NCI-H510A treated with DMSO at 0.1 percent for 48 hours (cell line): Measurements from ENCODE around the gene NAGA.

Source experiments
- DNase-seq: peaks from one replicate; lab custom pipeline; 2025; lab: John Stamatoyannopoulos, UW

The NAGA gene

GRCh38 chr22:42039271-42039670, 31.3 kb downstream of the NAGA start:
- DNase-seq, result no peak

GRCh38 chr22:42035256-42035655, 35.4 kb downstream of the NAGA start:
- DNase-seq, result no peak

GRCh38 chr22:42033263-42034181, 37.1 kb downstream of the NAGA start:
- DNase-seq, result no peak

DNA sequence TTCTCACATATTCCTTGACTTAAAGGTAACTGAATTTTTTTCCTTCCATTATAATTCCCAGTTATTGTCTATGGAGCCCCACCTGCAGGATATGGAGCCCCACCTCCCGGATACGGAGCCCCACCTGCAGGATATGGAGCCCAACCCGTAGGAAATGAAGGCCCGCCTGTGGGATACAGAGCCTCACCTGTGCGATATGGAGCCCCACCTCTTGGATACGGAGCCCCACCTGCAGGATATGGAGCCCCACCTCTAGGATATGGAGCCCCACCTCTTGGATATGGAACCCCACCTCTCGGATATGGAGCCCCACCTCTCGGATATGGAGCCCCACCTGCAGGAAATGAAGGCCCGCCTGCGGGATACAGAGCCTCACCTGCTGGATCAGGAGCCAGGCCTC, 43.9 kb downstream of the NAGA start:
- no peak for DNase-seq

- DNase-seq, result no peak
Observed at GRCh38 chr22:42025421-42025820, 45.2 kb downstream of the NAGA start.

DNA sequence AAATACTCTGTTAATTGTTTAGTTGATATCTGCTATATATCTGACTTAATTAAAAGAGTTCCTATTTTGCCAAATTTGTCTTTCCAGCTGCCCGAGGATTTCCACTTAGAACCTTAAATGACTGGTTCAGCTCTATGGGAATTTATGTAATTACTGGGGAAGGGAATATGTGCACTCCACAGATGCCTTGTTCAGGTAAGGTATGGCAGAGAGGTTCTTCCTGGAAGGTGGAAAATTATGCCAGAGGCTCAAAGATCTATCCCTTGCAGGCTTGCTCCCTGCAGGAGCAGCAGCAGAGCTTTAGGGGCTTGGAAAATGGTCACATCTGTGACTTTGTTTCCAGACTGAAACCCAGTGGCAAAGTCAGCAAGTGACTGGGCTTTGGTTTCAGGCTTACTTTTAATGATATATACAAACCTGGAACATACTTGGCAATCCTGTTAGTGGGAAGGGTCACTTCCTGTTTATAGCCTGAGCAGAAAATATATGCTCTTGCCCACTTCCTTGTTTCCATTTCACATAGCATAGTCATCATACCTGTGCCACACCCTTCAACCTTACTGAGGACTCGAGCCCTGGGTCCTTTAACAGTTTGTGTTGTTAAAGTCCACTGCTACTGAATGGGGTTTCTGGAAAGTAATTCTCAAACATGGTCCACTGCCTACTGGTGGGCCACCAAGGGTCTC, 48.3 kb downstream of the NAGA start:
- no peak for DNase-seq

DNA sequence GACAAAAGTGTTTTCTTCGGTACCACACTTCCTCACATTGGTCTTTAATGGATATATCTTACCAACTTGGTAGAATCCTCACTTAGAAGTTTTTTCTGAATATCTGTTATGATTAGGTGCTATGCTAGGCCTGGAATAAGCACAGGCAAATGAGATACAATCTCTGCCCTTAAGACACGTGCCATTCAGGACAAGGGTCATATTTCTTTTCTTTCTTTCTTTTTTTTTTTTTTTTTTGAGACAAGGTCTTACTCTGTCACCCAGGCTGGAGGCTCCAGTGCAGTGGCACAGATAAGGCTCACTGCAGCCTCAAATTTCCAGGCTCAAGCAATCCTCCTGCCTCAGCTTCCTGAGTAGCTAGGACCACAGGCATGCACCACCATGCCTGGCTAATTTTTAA, 49.0 kb downstream of the NAGA start:
- DNase-seq, result no peak

DNA sequence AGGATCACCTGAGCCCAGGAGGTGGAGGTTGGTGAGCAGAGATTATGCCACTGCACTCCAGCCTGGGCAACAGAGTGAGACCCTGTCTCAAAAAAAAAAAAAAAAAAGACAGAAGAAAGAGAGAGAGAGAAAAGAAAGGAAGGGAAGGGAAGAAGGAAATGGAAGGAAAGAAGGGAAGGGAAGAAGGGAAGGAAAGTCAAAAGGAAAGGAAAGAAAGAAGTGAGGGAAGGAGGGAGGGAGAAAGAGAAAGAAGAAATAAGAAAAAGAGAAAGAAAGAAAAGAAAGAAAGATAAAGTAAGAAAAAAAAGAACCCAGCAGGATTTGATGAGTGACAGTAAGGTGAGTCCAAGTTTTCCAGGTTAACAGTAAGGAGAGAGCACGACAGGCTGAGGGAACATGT, 52.4 kb downstream of the NAGA start:
- no peak for DNase-seq

- no peak for DNase-seq
Observed at GRCh38 chr22:42016111-42016510, 54.5 kb downstream of the NAGA start.

- no peak for DNase-seq
Observed at GRCh38 chr22:42013385-42013784, 57.2 kb downstream of the NAGA start.

- no peak for DNase-seq
Observed at GRCh38 chr22:42010778-42011177, 59.8 kb downstream of the NAGA start.
